ENCODE results near the gene FOXA3. TPM values are rescaled to one million over a fixed set of nuclear protein-coding genes. Genes with fewer than 3 reads are reported as not detected.

Gene FOXA3
- total RNA-seq, 6 experiments from 2014 or later: not detected

DNA sequence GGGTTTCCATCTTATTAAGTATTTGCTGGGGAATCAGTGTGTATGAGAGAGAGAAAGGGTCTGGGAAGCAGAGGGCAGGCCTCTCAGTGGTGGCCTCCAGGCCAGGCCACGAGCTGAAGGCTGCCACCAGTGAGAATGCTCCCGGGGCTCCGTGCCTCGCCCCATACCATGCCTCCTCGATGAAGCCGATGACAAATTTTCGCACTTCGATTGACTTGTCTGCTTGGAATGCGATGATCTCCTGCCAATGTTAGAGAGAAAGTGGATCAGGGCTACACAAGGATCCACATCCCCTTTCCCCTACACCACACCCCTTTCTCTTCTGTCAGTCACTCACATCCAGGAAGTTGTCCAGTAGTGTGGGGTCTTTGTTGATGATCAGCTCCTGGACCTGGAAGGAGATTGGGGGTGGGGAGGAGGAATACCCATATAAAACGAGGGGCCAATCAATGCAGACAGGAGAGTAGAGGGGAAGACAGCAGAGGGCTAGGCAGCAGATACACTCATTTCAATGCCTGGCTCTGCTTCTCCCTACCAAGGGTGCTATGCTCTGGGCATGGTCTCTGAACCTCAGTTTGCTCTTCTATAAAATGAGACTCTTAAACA, 11.9 kb upstream of the FOXA3 start:
- peak overlapping the region; percentile 59 for H3K27ac Mint-ChIP-seq
- no peak for TF ChIP-seq CTCF (IDR thresholded peaks at IDR 0.05)
- H3K4me1 Mint-ChIP-seq (ENCODE audit: low read depth): peaks cover 22% of the 10 kb centered on the region
- no peaks in the 10 kb centered on the region for H3K9me3 Mint-ChIP-seq
- H3K27me3 Mint-ChIP-seq (ENCODE audit: insufficient read depth): no peaks in the 10 kb centered on the region; the same call in 1 of the 2 replicates
- H3K4me3 Mint-ChIP-seq: no peak overlapping the region
- DNase-seq: peak; percentile 46
- peaks cover 35% of the 10 kb centered on the region for H3K36me3 Mint-ChIP-seq (ENCODE audit: low read depth)

DNA sequence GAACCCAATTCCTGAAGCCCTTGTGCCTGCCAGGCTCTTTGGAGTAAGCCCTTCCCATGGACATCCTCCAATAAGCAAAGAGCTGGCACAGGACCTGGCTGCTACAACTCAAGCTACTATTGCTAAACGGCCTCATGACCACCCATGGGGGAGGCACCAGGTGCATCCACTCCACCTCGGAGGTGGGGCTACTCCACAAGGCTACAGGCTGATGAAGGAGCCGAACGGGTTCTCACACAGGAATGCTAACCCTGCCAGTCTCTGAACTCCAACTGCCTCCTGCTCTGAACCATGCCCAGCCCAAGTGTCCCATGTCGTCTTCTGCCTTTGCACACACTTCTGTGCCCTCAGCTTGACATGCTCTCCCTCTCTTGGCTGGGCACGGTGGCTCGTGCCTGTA, 11.1 kb upstream of the FOXA3 start:
- H3K36me3 Mint-ChIP-seq (ENCODE audit: low read depth): peaks cover 34% of the 10 kb centered on the region
- H3K27me3 Mint-ChIP-seq (ENCODE audit: insufficient read depth): no peaks in the 10 kb centered on the region; the same call in 1 of the 2 replicates

GRCh38 chr19:45854167-45854778, 9.9 kb upstream of the FOXA3 start:
- H3K4me1 Mint-ChIP-seq (ENCODE audit: low read depth): peaks cover 22% of the 10 kb centered on the region
- peaks cover 38% of the 10 kb centered on the region for H3K36me3 Mint-ChIP-seq (ENCODE audit: low read depth)
- no peaks in the 10 kb centered on the region for H3K9me3 Mint-ChIP-seq
- DNase-seq: no peak
- no peak overlapping the region for H3K4me3 Mint-ChIP-seq
- no peak for TF ChIP-seq CTCF (IDR thresholded peaks at IDR 0.05)
- H3K27me3 Mint-ChIP-seq (ENCODE audit: insufficient read depth): no peaks in the 10 kb centered on the region; the same call in 1 of the 2 replicates
- no peak overlapping the region for H3K27ac Mint-ChIP-seq

More for the DNA sequence above, 11.1 kb upstream of the FOXA3 start:
- H3K4me3 Mint-ChIP-seq: no peak overlapping the region
- no peak for DNase-seq
- H3K9me3 Mint-ChIP-seq: no peaks in the 10 kb centered on the region
- peak overlapping the region; percentile 59 for H3K27ac Mint-ChIP-seq
- TF ChIP-seq CTCF (IDR thresholded peaks at IDR 0.05): no peak
- H3K4me1 Mint-ChIP-seq (ENCODE audit: low read depth): peaks cover 22% of the 10 kb centered on the region

DNA sequence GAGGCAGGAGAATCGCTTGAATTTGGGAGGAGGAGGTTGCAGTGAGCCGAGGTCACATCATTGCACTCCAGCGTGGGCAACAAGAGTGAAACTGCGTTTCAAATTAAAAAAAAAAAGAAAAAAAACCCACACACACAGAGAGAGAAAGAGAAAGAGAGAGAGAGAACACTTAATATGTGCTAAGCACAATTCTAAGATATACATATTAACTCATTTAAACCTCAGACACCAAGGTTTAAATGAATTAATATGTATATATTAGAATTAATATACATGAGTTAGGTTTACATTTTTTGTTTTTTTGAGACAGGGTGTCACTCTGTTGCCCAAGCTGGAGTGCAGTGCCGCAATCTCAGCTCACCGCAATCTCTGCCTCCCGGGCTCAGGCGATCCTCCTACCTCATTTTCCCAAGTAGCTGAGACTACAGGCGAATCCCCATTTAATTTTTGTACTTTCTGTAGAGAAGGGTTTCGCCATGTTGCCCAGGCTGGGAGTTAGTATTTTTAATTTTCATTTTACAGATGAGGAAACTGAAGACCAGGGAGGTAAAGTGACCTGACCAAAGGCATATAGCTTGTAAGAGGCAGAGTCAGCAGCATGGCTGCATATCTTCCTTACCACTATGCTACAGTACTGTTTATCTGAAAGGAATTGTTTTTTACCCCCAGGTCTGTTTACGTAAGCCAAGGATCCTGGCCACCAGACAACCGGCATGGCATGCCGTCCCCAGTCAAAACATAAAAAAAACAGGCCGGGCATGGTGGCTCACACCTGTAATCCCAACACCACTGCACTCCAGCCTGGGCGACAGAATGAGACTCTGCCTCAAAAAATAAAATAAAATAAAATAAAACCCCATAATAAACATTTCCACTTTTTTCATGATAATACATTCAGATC, 3.5 kb upstream of the FOXA3 start:
- peak overlapping the region; percentile 99 for H3K4me3 Mint-ChIP-seq
- no peak overlapping the region; the same call in 1 of the 2 replicates for H3K27ac Mint-ChIP-seq
- H3K9me3 Mint-ChIP-seq: no peaks in the 10 kb centered on the region
- DNase-seq: no peak
- peaks cover 23% of the 10 kb centered on the region for H3K36me3 Mint-ChIP-seq (ENCODE audit: low read depth)
- peaks cover 23% of the 10 kb centered on the region for H3K27me3 Mint-ChIP-seq (ENCODE audit: insufficient read depth)
- peaks cover 9% of the 10 kb centered on the region; the same call in 1 of the 2 replicates for H3K4me1 Mint-ChIP-seq (ENCODE audit: low read depth)
- TF ChIP-seq CTCF (IDR thresholded peaks at IDR 0.05): no peak

DNA sequence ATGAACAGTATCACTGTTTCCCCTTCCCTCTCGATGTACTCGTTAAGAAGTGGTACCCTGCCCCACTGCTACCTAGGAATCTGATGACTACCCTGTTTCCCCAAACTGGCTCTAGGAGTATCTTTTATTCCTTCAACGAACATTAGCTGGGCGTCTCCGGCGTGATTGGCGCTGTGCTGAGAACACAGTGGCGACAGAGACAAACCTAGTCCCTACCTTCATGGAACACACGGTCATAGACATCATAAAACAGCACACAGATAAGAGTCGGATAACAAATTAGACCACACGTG, 1.9 kb upstream of the FOXA3 start:
- Mint-ChIP-seq H3K27ac (peak overlapping the region; percentile 99), H3K4me3 (peak overlapping the region; percentile 99), H3K4me1 (ENCODE audit: low read depth) (peaks cover 9% of the 10 kb centered on the region; the same call in 1 of the 2 replicates), H3K36me3 (ENCODE audit: low read depth) (peaks cover 23% of the 10 kb centered on the region), H3K27me3 (ENCODE audit: insufficient read depth) (peaks cover 37% of the 10 kb centered on the region), H3K9me3 (no peaks in the 10 kb centered on the region)
- no peak; the same call in 1 of the 2 replicates for TF ChIP-seq CTCF (IDR thresholded peaks at IDR 0.05)
- DNase-seq: no peak
